HG03432 (cell line): Measurements from ENCODE around the gene BTD.

Experiments
- ATAC-seq: cut with Tn5 transposase; IDR thresholded peaks from one replicate; pipeline ENCODE4 v1.9.1; 2021; ENCODE audit warnings: mild to moderate bottlenecking, moderate library complexity; ENCODE audit not compliant: unreplicated experiment

The BTD gene

GRCh38 chr3:15601399-15602145, at the start of gene BTD, which contains the start of gene HACL1:
Gene BTD (plus strand): TSS chr3:15601745. CDS start chr3:15635440, 33,695 bp downstream.
Gene HACL1 (minus strand): TSS chr3:15601569. CDS start chr3:15601463, 106 bp downstream.
- peak; percentile 94 for ATAC-seq

- no peak for ATAC-seq
Observed at GRCh38 chr3:15551902-15552301, 49.6 kb upstream of the BTD start.

- ATAC-seq: no peak
Observed at GRCh38 chr3:15553749-15554148, 47.8 kb upstream of the BTD start.

GRCh38 chr3:15556512-15556911, 45.0 kb upstream of the BTD start:
- peak; percentile 93 for ATAC-seq

GRCh38 chr3:15557511-15557946, 44.0 kb upstream of the BTD start:
- ATAC-seq: peak; percentile 76

- ATAC-seq: no peak
Observed at GRCh38 chr3:15558581-15558980, 43.0 kb upstream of the BTD start.

GRCh38 chr3:15562560-15562959, 39.0 kb upstream of the BTD start:
- ATAC-seq: no peak

- ATAC-seq: no peak
Observed at GRCh38 chr3:15563190-15563589, 38.4 kb upstream of the BTD start.

- no peak for ATAC-seq
Observed at GRCh38 chr3:15572138-15572537, 29.4 kb upstream of the BTD start.

- no peak for ATAC-seq
Observed at GRCh38 chr3:15575446-15575845, 26.1 kb upstream of the BTD start.

- no peak for ATAC-seq
Observed at GRCh38 chr3:15576475-15576874, 25.1 kb upstream of the BTD start.

- ATAC-seq: no peak
Observed at GRCh38 chr3:15578289-15578867, 23.2 kb upstream of the BTD start.

GRCh38 chr3:15579051-15579450, 22.5 kb upstream of the BTD start:
- ATAC-seq: no peak

- ATAC-seq: no peak
Observed at GRCh38 chr3:15581471-15582394, 19.8 kb upstream of the BTD start.

GRCh38 chr3:15585111-15585845, 16.3 kb upstream of the BTD start:
- ATAC-seq: no peak

- ATAC-seq: no peak
Observed at GRCh38 chr3:15591242-15591641, 10.3 kb upstream of the BTD start.

- ATAC-seq: no peak
Observed at GRCh38 chr3:15591928-15592327, 9.6 kb upstream of the BTD start.

- no peak for ATAC-seq
Observed at GRCh38 chr3:15592968-15593367, 8.6 kb upstream of the BTD start.

GRCh38 chr3:15595955-15596354, 5.6 kb upstream of the BTD start:
- no peak for ATAC-seq

GRCh38 chr3:15601046-15601398, 523 bp upstream of the BTD start:
- ATAC-seq: peak; percentile 17

- ATAC-seq: peak; percentile 14
Observed at GRCh38 chr3:15602146-15602536, 596 bp downstream of the BTD start.
